MM.1S (cell line): ENCODE results near the gene ITGA3.

Source experiments
- EZH2 ChIP-seq: fragments of 300-600 bp; sonication (generic); optimal IDR thresholded peaks from 2 replicates; pipeline ENCODE3; 2017; ENCODE audit warnings: low read depth, mild to moderate bottlenecking, antibody characterized with exemption, low read length, mixed read lengths
- EZH2phosphoT487 ChIP-seq: fragments of 300-600 bp; sonication (generic); IDR thresholded peaks from 2 replicates; pipeline ENCODE4 v1.6.1; 2018; ENCODE audit warnings: antibody characterized with exemption, low read length
- TF ChIP-seq, protein P1 (sequence below): fragments of 300-600 bp; sonication (generic); IDR thresholded peaks from 2 replicates; pipeline ENCODE4 v1.5.1; 2016; ENCODE audit warnings: antibody characterized with exemption, low read length, mixed read lengths

DNA sequence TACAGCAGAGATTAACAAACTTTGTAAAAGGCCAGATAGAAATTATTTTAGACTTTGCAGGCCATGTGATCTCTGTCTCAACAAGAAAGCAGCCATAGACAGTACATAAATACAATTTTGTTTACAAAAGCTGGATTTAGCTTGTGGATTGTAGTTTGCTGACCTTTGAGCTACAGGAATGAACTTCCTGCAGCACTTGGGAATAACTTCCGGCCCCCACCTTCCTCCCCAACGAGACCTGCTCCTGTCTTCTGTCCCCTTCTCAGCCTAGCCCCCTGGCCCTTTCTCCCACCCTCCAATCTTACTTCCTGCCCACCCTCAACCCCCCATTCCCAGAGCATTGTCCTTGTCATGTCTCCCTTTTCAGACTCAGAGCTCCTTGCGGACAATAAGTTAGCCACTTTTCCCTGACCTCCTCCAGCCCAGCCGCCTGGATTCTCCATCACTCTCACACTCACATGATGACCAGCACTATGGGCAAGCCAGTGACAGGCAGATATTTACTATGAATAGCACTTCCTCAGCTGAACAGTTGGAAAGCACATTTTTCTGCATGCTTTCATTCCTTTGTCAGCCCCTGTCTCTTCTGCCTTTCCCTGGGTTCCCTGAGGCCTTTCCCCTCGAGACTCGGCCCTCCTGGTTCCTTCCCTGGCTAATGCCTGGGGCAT lies 33.3 kb upstream of the ITGA3 start:
- TF ChIP-seq, protein P1, sequence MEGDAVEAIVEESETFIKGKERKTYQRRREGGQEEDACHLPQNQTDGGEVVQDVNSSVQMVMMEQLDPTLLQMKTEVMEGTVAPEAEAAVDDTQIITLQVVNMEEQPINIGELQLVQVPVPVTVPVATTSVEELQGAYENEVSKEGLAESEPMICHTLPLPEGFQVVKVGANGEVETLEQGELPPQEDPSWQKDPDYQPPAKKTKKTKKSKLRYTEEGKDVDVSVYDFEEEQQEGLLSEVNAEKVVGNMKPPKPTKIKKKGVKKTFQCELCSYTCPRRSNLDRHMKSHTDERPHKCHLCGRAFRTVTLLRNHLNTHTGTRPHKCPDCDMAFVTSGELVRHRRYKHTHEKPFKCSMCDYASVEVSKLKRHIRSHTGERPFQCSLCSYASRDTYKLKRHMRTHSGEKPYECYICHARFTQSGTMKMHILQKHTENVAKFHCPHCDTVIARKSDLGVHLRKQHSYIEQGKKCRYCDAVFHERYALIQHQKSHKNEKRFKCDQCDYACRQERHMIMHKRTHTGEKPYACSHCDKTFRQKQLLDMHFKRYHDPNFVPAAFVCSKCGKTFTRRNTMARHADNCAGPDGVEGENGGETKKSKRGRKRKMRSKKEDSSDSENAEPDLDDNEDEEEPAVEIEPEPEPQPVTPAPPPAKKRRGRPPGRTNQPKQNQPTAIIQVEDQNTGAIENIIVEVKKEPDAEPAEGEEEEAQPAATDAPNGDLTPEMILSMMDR: no peak
- no peak for TF ChIP-seq EZH2
- no peak for TF ChIP-seq EZH2phosphoT487
